ENCODE results near the gene FHOD3. TPM values are rescaled to one million over a fixed set of nuclear protein-coding genes. Genes with fewer than 3 reads are reported as not detected.

The FHOD3 gene
- total RNA-seq, 4 donors from 2014 or later = 3.5 to 40.0 (median 14.5) TPM

DNA sequence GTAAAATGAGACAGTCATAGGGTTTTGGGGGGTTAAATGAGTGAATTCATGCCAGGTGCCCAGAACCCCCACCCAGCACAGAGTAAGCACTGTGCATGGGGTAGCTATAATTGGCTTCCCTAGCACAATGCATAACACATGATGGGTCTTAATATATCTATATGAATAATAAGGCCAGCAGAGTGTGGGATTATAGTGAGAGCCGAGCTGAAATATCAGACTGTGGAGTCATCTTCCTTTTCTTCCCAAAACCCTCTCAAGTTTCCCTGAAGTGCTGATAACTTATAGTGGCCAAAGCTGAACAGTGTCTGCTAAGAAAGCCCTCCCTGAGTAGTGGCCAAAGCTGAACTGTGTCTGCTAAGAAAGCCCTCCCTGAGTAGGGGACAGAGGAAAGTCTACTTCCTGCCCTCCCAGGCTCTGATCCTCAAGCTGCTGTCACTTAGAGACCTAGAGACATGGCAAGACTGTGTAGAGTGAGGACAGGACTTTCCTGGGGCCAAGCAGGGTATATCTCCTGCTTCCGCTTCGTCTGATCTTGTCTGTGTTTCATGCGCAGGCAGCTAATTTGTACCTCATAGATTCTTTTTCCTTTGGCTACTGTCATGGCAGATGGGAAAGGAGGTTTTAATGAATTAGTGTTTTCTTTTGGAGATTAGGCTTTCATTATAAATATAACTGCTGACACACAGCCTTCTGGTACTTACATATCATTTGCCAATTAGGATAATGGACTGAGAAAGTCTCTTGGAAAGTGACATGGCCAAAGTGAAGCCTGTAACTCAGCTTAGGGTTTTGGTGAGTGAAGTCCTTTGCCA lies 94.9 kb downstream of the FHOD3 start:
- intact Hi-C loops (cut with DNase I; ENCODE audit: low total_unique reads) (no loop called here), in situ Hi-C loops (cut with MboI; ENCODE audit: low pct_ligation_motif_present in 1 of 4, low pct_unique_long_range_greater_than_20kb in 1 of 4, low sequenced_read_pairs in 3 of 4) (no loop called here)
- H3K27me3 ChIP-seq = no peaks in the 10 kb centered on the region
- DNase-seq = no peak
- no peak overlapping the region for H3K27ac ChIP-seq
- TF ChIP-seq POLR2AphosphoS5 (IDR thresholded peaks at IDR 0.05) (no peak), POLR2A (IDR thresholded peaks at IDR 0.05) (no peak), EP300 (IDR thresholded peaks at IDR 0.05; ENCODE audit: low read depth) (no peak)
- TF ChIP-seq, protein P1, sequence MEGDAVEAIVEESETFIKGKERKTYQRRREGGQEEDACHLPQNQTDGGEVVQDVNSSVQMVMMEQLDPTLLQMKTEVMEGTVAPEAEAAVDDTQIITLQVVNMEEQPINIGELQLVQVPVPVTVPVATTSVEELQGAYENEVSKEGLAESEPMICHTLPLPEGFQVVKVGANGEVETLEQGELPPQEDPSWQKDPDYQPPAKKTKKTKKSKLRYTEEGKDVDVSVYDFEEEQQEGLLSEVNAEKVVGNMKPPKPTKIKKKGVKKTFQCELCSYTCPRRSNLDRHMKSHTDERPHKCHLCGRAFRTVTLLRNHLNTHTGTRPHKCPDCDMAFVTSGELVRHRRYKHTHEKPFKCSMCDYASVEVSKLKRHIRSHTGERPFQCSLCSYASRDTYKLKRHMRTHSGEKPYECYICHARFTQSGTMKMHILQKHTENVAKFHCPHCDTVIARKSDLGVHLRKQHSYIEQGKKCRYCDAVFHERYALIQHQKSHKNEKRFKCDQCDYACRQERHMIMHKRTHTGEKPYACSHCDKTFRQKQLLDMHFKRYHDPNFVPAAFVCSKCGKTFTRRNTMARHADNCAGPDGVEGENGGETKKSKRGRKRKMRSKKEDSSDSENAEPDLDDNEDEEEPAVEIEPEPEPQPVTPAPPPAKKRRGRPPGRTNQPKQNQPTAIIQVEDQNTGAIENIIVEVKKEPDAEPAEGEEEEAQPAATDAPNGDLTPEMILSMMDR (IDR thresholded peaks at IDR 0.05) = no peak
- no peak overlapping the region for H3K4me3 ChIP-seq
- H3K9me3 ChIP-seq = peaks cover 15 to 17% of the 10 kb centered on the region in 2 donors
- H3K36me3 ChIP-seq = no peaks in the 10 kb centered on the region
- no peaks in the 10 kb centered on the region for H3K4me1 ChIP-seq
- WGBS, 2 donors (ENCODE audit: low coverage in 1 of 2) = 76 to 84% methylated on average over 3 to 4 of the region's 4 CpGs

DNA sequence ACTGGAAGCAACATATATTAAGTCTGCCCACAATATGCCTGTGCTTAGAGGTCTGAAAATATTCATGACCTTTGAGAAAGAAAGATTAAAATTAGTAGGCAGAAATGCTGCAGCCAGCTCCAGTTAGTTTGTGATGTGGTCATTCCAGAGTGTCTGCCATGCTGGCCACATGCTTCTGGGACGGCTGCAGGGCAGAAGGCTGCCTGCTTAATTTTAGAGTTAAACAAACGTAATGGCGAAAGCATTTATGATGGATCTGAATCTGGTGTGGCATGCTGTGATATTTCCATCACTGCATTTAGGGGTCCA lies 95.4 kb downstream of the FHOD3 start:
- Histone ChIP-seq H3K36me3 (no peaks in the 10 kb centered on the region), H3K27ac (no peak overlapping the region), H3K4me3 (no peak overlapping the region), H3K27me3 (no peaks in the 10 kb centered on the region), H3K4me1 (no peaks in the 10 kb centered on the region), H3K9me3 (peaks cover 15 to 17% of the 10 kb centered on the region in 2 donors)
- TF ChIP-seq POLR2A (IDR thresholded peaks at IDR 0.05) (no peak), EP300 (IDR thresholded peaks at IDR 0.05; ENCODE audit: low read depth) (no peak), POLR2AphosphoS5 (IDR thresholded peaks at IDR 0.05) (no peak)
- TF ChIP-seq, protein P1 (IDR thresholded peaks at IDR 0.05) = no peak
- intact Hi-C loops (cut with DNase I; ENCODE audit: low total_unique reads) (no loop called here), in situ Hi-C loops (cut with MboI; ENCODE audit: low pct_ligation_motif_present in 1 of 4, low pct_unique_long_range_greater_than_20kb in 1 of 4, low sequenced_read_pairs in 3 of 4) (no loop called here)
- no peak for DNase-seq
- WGBS, 2 donors (ENCODE audit: low coverage in 1 of 2) = 74% methylated on average over 3 of the region's 3 CpGs; no CpG with 5 or more reads in 1 of the 2 donors

DNA sequence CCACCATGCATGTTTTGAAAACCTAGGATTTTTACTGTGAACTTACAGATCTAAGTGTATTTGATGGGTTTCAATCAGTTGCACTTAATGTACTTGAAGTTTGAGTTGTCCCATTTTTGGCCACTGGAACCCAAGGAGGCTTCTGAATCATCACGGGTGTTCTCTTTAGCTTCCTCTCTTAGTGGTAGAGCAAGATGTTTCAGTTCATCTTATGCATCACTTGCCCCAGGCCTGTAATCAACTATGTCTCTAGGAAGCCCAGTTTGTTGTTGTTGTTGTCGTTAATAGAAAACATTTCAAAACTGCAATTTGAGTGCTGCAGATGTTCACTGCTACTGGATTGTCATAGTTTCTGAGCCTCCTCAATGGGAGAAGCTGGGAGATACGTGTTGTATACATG lies 97.0 kb downstream of the FHOD3 start:
- intact Hi-C loops (cut with DNase I; ENCODE audit: low total_unique reads) = no loop called here
- TF ChIP-seq EP300 (IDR thresholded peaks at IDR 0.05; ENCODE audit: low read depth) = no peak
- TF ChIP-seq POLR2A (IDR thresholded peaks at IDR 0.05) = no peak
- TF ChIP-seq, protein P1 (IDR thresholded peaks at IDR 0.05) = no peak
- TF ChIP-seq POLR2AphosphoS5 (IDR thresholded peaks at IDR 0.05) = no peak
- Histone ChIP-seq H3K4me1 (no peaks in the 10 kb centered on the region), H3K9me3 (peaks cover 15 to 17% of the 10 kb centered on the region in 2 donors), H3K4me3 (no peak overlapping the region), H3K27ac (no peak overlapping the region), H3K36me3 (no peaks in the 10 kb centered on the region), H3K27me3 (no peaks in the 10 kb centered on the region)
- 84 to 100% methylated on average over 1 to 3 of the region's 3 CpGs for WGBS, 2 donors (ENCODE audit: low coverage in 1 of 2)
- in situ Hi-C loops (cut with MboI; ENCODE audit: low pct_ligation_motif_present in 1 of 4, low pct_unique_long_range_greater_than_20kb in 1 of 4, low sequenced_read_pairs in 3 of 4) = no loop called here
- no peak for DNase-seq

DNA sequence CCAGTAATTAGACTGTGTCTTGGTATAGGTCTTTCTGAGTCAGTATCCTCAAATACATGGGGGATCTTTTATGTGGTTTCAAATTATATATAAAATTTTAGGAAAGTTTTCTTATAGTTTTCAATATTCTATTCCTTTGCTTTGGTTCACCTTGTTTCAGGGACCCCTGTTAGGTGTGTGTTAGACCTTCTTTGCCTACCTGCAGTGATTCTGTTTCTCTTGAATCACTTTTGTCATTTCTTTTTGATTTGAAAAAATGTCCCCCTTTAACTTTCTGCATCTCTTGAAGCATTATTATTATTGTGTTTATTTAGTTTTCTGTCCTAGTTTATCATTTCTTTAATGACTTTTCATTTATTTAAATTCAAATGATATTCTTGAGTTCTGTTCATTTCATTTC lies 98.7 kb downstream of the FHOD3 start:
- Histone ChIP-seq H3K27me3 (no peaks in the 10 kb centered on the region), H3K27ac (no peak overlapping the region), H3K36me3 (no peaks in the 10 kb centered on the region), H3K4me3 (no peak overlapping the region), H3K4me1 (no peaks in the 10 kb centered on the region), H3K9me3 (peaks cover 15 to 17% of the 10 kb centered on the region in 2 donors)
- DNase-seq = no peak
- in situ Hi-C loops (cut with MboI; ENCODE audit: low pct_ligation_motif_present in 1 of 4, low pct_unique_long_range_greater_than_20kb in 1 of 4, low sequenced_read_pairs in 3 of 4) = no loop called here
- intact Hi-C loops (cut with DNase I; ENCODE audit: low total_unique reads) = no loop called here
- TF ChIP-seq EP300 (IDR thresholded peaks at IDR 0.05; ENCODE audit: low read depth) = no peak
- no peak for TF ChIP-seq POLR2AphosphoS5 (IDR thresholded peaks at IDR 0.05)
- TF ChIP-seq, protein P1 (IDR thresholded peaks at IDR 0.05) = no peak
- no peak for TF ChIP-seq POLR2A (IDR thresholded peaks at IDR 0.05)
